ENCODE data around the gene NBAS.

- TF ChIP-seq EZH2 (IDR thresholded peaks at IDR 0.05; ENCODE audit: insufficient read depth, poor library complexity, severe bottlenecking) (no peak), EZH2phosphoT487 (IDR thresholded peaks at IDR 0.05; ENCODE audit: insufficient read depth, low read depth) (no peak)
Measured at GRCh38 chr2:15142069-15142689, 419.0 kb downstream of the NBAS start.

All from GM23248 (cell line).